HepG2 (cell line): Measurements from ENCODE around the gene PKD2L1. TPM values are rescaled to one million over a fixed set of nuclear protein-coding genes. Genes with fewer than 3 reads are reported as not detected.

Source experiments
- ATAC-seq: fragments of 200-7000 bp; cut with Tn5 transposase; 3 replicates; pipeline ENCODE4 v1.9.1; 2020; ENCODE audit warnings: mild to moderate bottlenecking, moderate library complexity
- BruUV-seq: library from RNA; stranded (reverse); fragments of 400-500 nt; replicated peaks from 2 replicates; lab custom pipeline; 2021; lab: Mats Ljungman, UMichigan
- CTCF ChIA-PET: fragments of 300-600 bp; formaldehyde crosslinking; extraction: SDS; loops from one replicate; lab custom pipeline; 2021; ENCODE audit warnings: low total read pairs, inconsistent platforms, low intra/inter-chr PET ratio; lab: Yijun Ruan, JAX
- POLR2A ChIA-PET: fragments of 350-600 bp; sonication (Branson Sonifier 250); formaldehyde crosslinking; loops from one replicate; lab custom pipeline; 2020; ENCODE audit warnings: antibody characterized with exemption, inconsistent platforms; lab: Yijun Ruan, JAX
- DNase-seq: peaks from one replicate; pipeline ENCODE4 v3.0.0-alpha.2; 2015; ENCODE audit warnings: low spot score
- FAIRE-seq: peaks from 3 replicates; lab custom pipeline; 2011; peaks lifted over from hg19 to GRCh38; lab: Jason Lieb, UNC
- H2AFZ ChIP-seq: one replicate; pipeline ENCODE4 v1.6.1; 2011; ENCODE audit warnings: low read length, inconsistent platforms
- H3K27ac ChIP-seq: fragments of 300-600 bp; 3 replicates; pipeline ENCODE4 v1.8.0; 2011; ENCODE audit warnings: mixed run types, mild to moderate bottlenecking, mixed read lengths, low read length, inconsistent platforms; ENCODE audit not compliant: insufficient read depth; ENCODE audit errors: extremely low read length
- H3K27me3 ChIP-seq, 2 experiments: fragments of 200-600 bp in 1 of 2; 2 replicates in 1 of 2; 3 replicates in 1 of 2; pipeline versions ENCODE4 v1.6.0 to v1.8.0; 2011; ENCODE audit warnings: low read length in 2 of 2, mild to moderate bottlenecking in 2 of 2, moderate library complexity in 2 of 2, inconsistent platforms in 1 of 2; ENCODE audit not compliant: insufficient read depth in 2 of 2, control insufficient read depth in 1 of 2
- H3K36me3 ChIP-seq, 2 experiments: fragments of 200-600 bp in 1 of 2; replicated peaks in 1 of 2; 2 replicates in 1 of 2; 3 replicates in 1 of 2; pipeline versions ENCODE4 v1.5.1 to v1.8.0; 2011; ENCODE audit warnings: low read length in 2 of 2, inconsistent platforms in 1 of 2; ENCODE audit not compliant: insufficient read depth in 2 of 2, control insufficient read depth in 1 of 2
- H3K4me1 ChIP-seq: 2 replicates; pipeline ENCODE4 v1.5.1; 2012; ENCODE audit warnings: low read length, inconsistent platforms; ENCODE audit not compliant: insufficient read depth
- H3K4me2 ChIP-seq: 2 replicates; pipeline ENCODE4 v1.6.0; 2011; ENCODE audit warnings: low read depth, low read length, inconsistent platforms
- H3K4me3 ChIP-seq, 3 experiments: fragments of 200-600 bp in 1 of 3; sonication (generic), shearing (Covaris generic) in 1 of 3; replicated peaks in 1 of 3; 2 replicates each; pipeline ENCODE4 v1.5.1; 2011 to 2016; ENCODE audit warnings: low read length in 3 of 3, inconsistent platforms in 2 of 3, low read depth in 2 of 3, mild to moderate bottlenecking in 2 of 3, control low read depth in 1 of 3, mixed read lengths in 1 of 3; ENCODE audit not compliant: insufficient read depth in 1 of 3
- H3K79me2 ChIP-seq: one replicate; pipeline ENCODE4 v1.6.1; 2011; ENCODE audit warnings: low read length, inconsistent platforms; ENCODE audit not compliant: insufficient read depth
- H3K9ac ChIP-seq: 2 replicates; pipeline ENCODE4 v1.6.0; 2011; ENCODE audit warnings: mild to moderate bottlenecking, low read depth, low read length, inconsistent platforms; ENCODE audit not compliant: insufficient read depth
- H3K9me3 ChIP-seq: 2 replicates; pipeline ENCODE4 v1.5.1; 2012; ENCODE audit warnings: mild to moderate bottlenecking, low read length
- H4K20me1 ChIP-seq: 2 replicates; pipeline ENCODE4 v1.6.0; 2011; ENCODE audit warnings: inconsistent platforms, mild to moderate bottlenecking, low read length, moderate library complexity; ENCODE audit not compliant: insufficient read depth
- MAFK ChIP-seq, 2 experiments: IDR thresholded peaks in 1 of 2; conservative IDR thresholded peaks in 1 of 2; 2 replicates each; pipeline ENCODE4 v1.6.1; 2011; ENCODE audit warnings: improper control_type of control experiment in 2 of 2, low read length in 2 of 2
- MTA1 ChIP-seq: sonication (generic); formaldehyde crosslinking; IDR thresholded peaks from 2 replicates; pipeline ENCODE4 v1.4.0; 2020; ENCODE audit warnings: missing genetic modification reagents, mild to moderate bottlenecking, borderline replicate concordance
- REST ChIP-seq, 2 experiments: IDR thresholded peaks; 2 replicates each; pipeline ENCODE4 v1.6.1; 2011 to 2012; ENCODE audit warnings: low read length in 2 of 2, borderline replicate concordance in 1 of 2, low read depth in 1 of 2, mild to moderate bottlenecking in 1 of 2, moderate library complexity in 1 of 2
- TP53 ChIP-seq: sonication (generic); formaldehyde crosslinking; conservative IDR thresholded peaks from 2 replicates; pipeline ENCODE4 v1.4.0; 2020; ENCODE audit warnings: missing genetic modification reagents
- WGBS: methylation state at CpG from one replicate; pipeline ENCODE4 v1.1.6; 2017; ENCODE audit warnings: low lambda C conversion rate; 5-methylcytosine and 5-hydroxymethylcytosine counted together
- in situ Hi-C: cut with HindIII; loops from 2 replicates; pipeline ENCODE4 v1.10.0; 2017; ENCODE audit warnings: low pct_unique_long_range_greater_than_20kb; ENCODE audit not compliant: extremely low pct_ligation_motif_present
- intact Hi-C: fragments of 100-400 bp; cut with micrococcal nuclease; formaldehyde crosslinking; loops from one replicate; pipeline ENCODE4 v1.10.0; 2022; ENCODE audit not compliant: unreplicated experiment
- polyA plus RNA-seq, 8 experiments: library from polyadenylated mRNA; depleted of rRNA in 3 of 8; stranded (reverse) in 7 of 8; unstranded in 1 of 8; fragments of >200 nt; fragmentation: Illumina TruSeq in 4 of 8; extraction: Trizol in 4 of 8; gene quantifications; 2 replicates each; pipeline versions ENCODE4 v1.2.1 to v1.2.3, GENCODE V29; 2011 to 2016; ENCODE audit warnings: low read depth in 4 of 8, missing spikeins in 1 of 8, mixed read lengths in 1 of 8; ENCODE audit not compliant: insufficient read depth in 1 of 8
- total RNA-seq, 5 experiments: library from RNA; depleted of rRNA; stranded (reverse); fragments of >200 nt; fragmentation: Illumina TruSeq; extraction: Trizol; gene quantifications; 2 replicates each; pipeline ENCODE4 v1.2.3, GENCODE V29; 2016; ENCODE audit warnings: low read depth in 1 of 5
- TF ChIP-seq, protein P1 (sequence below): sonication (generic); formaldehyde crosslinking; IDR thresholded peaks from 2 replicates; pipeline ENCODE4 v1.8.1; 2022; ENCODE audit warnings: low read depth, mild to moderate bottlenecking, missing genetic modification reagents

The PKD2L1 gene
- total and polyA plus RNA-seq, 2 of the 13 experiments (the other 11 are each of a cell fraction or from before 2014, with no cell fraction given): 0.07 to 0.15 TPM

- WGBS: 51% methylated on average over 7 of the region's 9 CpGs
- ChIA-PET POLR2A (interaction anchor here (2.8 kb wide), 1 partner anchor 10 kb away, joined by 8 read pairs; the partner anchor contains the start of gene BLOC1S2), CTCF (no interaction called here)
- intact Hi-C loops (no loop called here), in situ Hi-C loops (no loop called here)
- H3K27ac ChIP-seq: no peak overlapping the region
- H3K9ac ChIP-seq: no peak overlapping the region
- no peak for DNase-seq
- H3K27me3 ChIP-seq: no peaks in the 10 kb centered on the region; a peak in 1 of 5 replicates
- no peak for FAIRE-seq
- no peaks in the 10 kb centered on the region for H3K36me3 ChIP-seq
- no peaks in the 10 kb centered on the region for H3K79me2 ChIP-seq
- no peaks in the 10 kb centered on the region for H4K20me1 ChIP-seq
- no peak for ATAC-seq
- no peak overlapping the region for H3K4me3 ChIP-seq
- H3K9me3 ChIP-seq: no peaks in the 10 kb centered on the region
- TF ChIP-seq MAFK (conservative IDR thresholded peaks at IDR 0.05 in 1 of 2, IDR thresholded peaks at IDR 0.05 in 1 of 2; ENCODE audit: low read length in 2 of 2): no peak
- peak in 1 of 2 experiments; percentile 46; a peak in 2 of 4 replicates for TF ChIP-seq REST (IDR thresholded peaks at IDR 0.05; ENCODE audit: borderline replicate concordance in 1 of 2, low read depth in 1 of 2, low read length in 2 of 2)
- TF ChIP-seq TP53 (CRISPR knock-in tag): no peak
- TF ChIP-seq MTA1 (CRISPR knock-in tag): no peak
- TF ChIP-seq, protein P1, sequence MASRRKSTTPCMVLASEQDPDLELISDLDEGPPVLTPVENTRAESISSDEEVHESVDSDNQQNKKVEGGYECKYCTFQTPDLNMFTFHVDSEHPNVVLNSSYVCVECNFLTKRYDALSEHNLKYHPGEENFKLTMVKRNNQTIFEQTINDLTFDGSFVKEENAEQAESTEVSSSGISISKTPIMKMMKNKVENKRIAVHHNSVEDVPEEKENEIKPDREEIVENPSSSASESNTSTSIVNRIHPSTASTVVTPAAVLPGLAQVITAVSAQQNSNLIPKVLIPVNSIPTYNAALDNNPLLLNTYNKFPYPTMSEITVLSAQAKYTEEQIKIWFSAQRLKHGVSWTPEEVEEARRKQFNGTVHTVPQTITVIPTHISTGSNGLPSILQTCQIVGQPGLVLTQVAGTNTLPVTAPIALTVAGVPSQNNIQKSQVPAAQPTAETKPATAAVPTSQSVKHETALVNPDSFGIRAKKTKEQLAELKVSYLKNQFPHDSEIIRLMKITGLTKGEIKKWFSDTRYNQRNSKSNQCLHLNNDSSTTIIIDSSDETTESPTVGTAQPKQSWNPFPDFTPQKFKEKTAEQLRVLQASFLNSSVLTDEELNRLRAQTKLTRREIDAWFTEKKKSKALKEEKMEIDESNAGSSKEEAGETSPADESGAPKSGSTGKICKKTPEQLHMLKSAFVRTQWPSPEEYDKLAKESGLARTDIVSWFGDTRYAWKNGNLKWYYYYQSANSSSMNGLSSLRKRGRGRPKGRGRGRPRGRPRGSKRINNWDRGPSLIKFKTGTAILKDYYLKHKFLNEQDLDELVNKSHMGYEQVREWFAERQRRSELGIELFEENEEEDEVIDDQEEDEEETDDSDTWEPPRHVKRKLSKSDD: no peak
- H3K4me2 ChIP-seq: no peak overlapping the region
- BruUV-seq: no TSS peak
- H3K4me1 ChIP-seq: peaks cover 62% of the 10 kb centered on the region
- no peak overlapping the region for H2AFZ ChIP-seq
Measured at GRCh38 chr10:100297242-100297641, 32.8 kb downstream of the PKD2L1 start.
